Endothelial cell of umbilical vein (primary cell): ENCODE measurements around the gene EIF5A2.

Experiments
- CTCF ChIP-seq, 2 donors: IDR thresholded peaks; 1 replicate in 1 of 2; 2 replicates in 1 of 2; pipeline ENCODE4 v1.5.1; 2011; ENCODE audit warnings: low read length in 2 of 2, mild to moderate bottlenecking in 2 of 2, moderate library complexity in 2 of 2, control low read depth in 1 of 2, inconsistent platforms in 1 of 2, low read depth in 1 of 2; ENCODE audit not compliant: insufficient read depth in 1 of 2; ENCODE audit errors: extremely low read depth in 1 of 2
- EZH2 ChIP-seq: IDR thresholded peaks from 2 replicates; pipeline ENCODE4 v1.6.1; 2012; ENCODE audit warnings: borderline replicate concordance, low read depth, mild to moderate bottlenecking, moderate library complexity, low read length, inconsistent platforms; ENCODE audit not compliant: severe bottlenecking
- GATA2 ChIP-seq: IDR thresholded peaks from 2 replicates; pipeline ENCODE4 v1.7.0; 2011; ENCODE audit warnings: low read depth, mild to moderate bottlenecking, moderate library complexity, mixed read lengths, low read length; ENCODE audit not compliant: insufficient read length, insufficient read depth
- MAX ChIP-seq: IDR thresholded peaks from 2 replicates; pipeline ENCODE4 v1.6.1; 2011; ENCODE audit not compliant: insufficient read depth, insufficient read length
- MYC ChIP-seq: IDR thresholded peaks from one replicate; pipeline ENCODE4 v1.6.1; 2011; ENCODE audit warnings: mild to moderate bottlenecking, low read depth, low read length
- POLR2A ChIP-seq: IDR thresholded peaks from 2 replicates; pipeline ENCODE4 v1.6.1; 2012; ENCODE audit warnings: low read depth, mild to moderate bottlenecking, control low read depth, low read length
- POLR2AphosphoS5 ChIP-seq: IDR thresholded peaks from 2 replicates; pipeline ENCODE4 v1.6.1; 2012; ENCODE audit warnings: low read depth, mild to moderate bottlenecking, control low read depth, low read length, moderate library complexity; ENCODE audit not compliant: insufficient read depth

- TF ChIP-seq CTCF (IDR thresholded peaks at IDR 0.05; ENCODE audit: extremely low read depth in 1 of 2, insufficient read depth in 1 of 2, low read depth in 1 of 2, low read length in 2 of 2) (no peak), GATA2 (no peak), POLR2A (no peak), EZH2 (no peak), POLR2AphosphoS5 (no peak), MAX (no peak), MYC (no peak)
Observed at GRCh38 chr3:170876537-170876936, 31.9 kb downstream of the EIF5A2 start.
